OCI-LY1 (cell line): Measurements from ENCODE around the gene ABO.

Experiments used
- H2AFZ ChIP-seq: fragments of 200-600 bp; sonication (generic), shearing (Covaris generic); 2 replicates; pipeline ENCODE4 v1.6.0; 2014; ENCODE audit warnings: antibody characterized with exemption, mild to moderate bottlenecking, low read length
- H3F3A ChIP-seq: fragments of 200-600 bp; sonication (generic), shearing (Covaris generic); 2 replicates; pipeline ENCODE4 v1.6.0; 2014; ENCODE audit warnings: mild to moderate bottlenecking, antibody characterized with exemption, low read length, moderate library complexity; ENCODE audit not compliant: insufficient read depth
- H3K27ac ChIP-seq: fragments of 200-600 bp; sonication (generic); 2 replicates; pipeline ENCODE4 v1.5.1; 2014; ENCODE audit warnings: low read length, mixed run types, mild to moderate bottlenecking, low read depth; ENCODE audit not compliant: poor library complexity, severe bottlenecking
- H3K27me3 ChIP-seq: fragments of 200-600 bp; sonication (generic); 2 replicates; pipeline ENCODE4 v1.6.0; 2014; ENCODE audit warnings: antibody characterized with exemption, mild to moderate bottlenecking, low read length, moderate library complexity; ENCODE audit not compliant: insufficient read depth
- H3K36me3 ChIP-seq: fragments of 200-600 bp; sonication (generic); 2 replicates; pipeline ENCODE4 v1.6.1; 2014; ENCODE audit warnings: mild to moderate bottlenecking, antibody characterized with exemption, low read length, moderate library complexity, mixed read lengths; ENCODE audit not compliant: insufficient read depth
- H3K4me1 ChIP-seq: fragments of 200-600 bp; sonication (generic); 2 replicates; pipeline ENCODE4 v1.5.1; 2014; ENCODE audit warnings: mild to moderate bottlenecking, low read length, moderate library complexity; ENCODE audit not compliant: insufficient read depth, severe bottlenecking
- H3K4me2 ChIP-seq: fragments of 200-600 bp; sonication (generic), shearing (Covaris generic); 2 replicates; pipeline ENCODE4 v1.6.1; 2014; ENCODE audit warnings: low read length
- H3K4me3 ChIP-seq: fragments of 200-600 bp; sonication (generic); 2 replicates; pipeline ENCODE4 v1.5.1; 2014; ENCODE audit warnings: low read length, low read depth, mild to moderate bottlenecking, mixed read lengths; ENCODE audit not compliant: poor library complexity, severe bottlenecking
- H3K79me2 ChIP-seq: fragments of 200-600 bp; shearing (Covaris generic); 2 replicates; pipeline ENCODE4 v1.6.1; 2016; ENCODE audit warnings: mixed run types, low read length, mixed read lengths; ENCODE audit not compliant: insufficient read depth
- H3K9ac ChIP-seq: fragments of 200-600 bp; sonication (generic), shearing (Covaris generic); 2 replicates; pipeline ENCODE4 v1.6.1; 2014; ENCODE audit warnings: mild to moderate bottlenecking, low read length, mixed read lengths
- H3K9me2 ChIP-seq: fragments of 200-600 bp; sonication (generic), shearing (Covaris generic); 2 replicates; pipeline ENCODE4 v1.6.1; 2014; ENCODE audit warnings: low read depth, mild to moderate bottlenecking, low read length, mixed read lengths
- H3K9me3 ChIP-seq: fragments of 200-600 bp; shearing (Covaris generic); 2 replicates; pipeline ENCODE4 v1.6.1; 2014; ENCODE audit warnings: low read length, mixed read lengths
- H4K20me1 ChIP-seq: fragments of 200-600 bp; sonication (generic), shearing (Covaris generic); 2 replicates; pipeline ENCODE4 v1.6.0; 2016; ENCODE audit warnings: mild to moderate bottlenecking, low read length; ENCODE audit not compliant: insufficient read depth
- EZH2 ChIP-seq: fragments of 200-600 bp; sonication (generic), shearing (Covaris generic); IDR thresholded peaks from 2 replicates; pipeline ENCODE4 v1.8.0; 2017; ENCODE audit warnings: borderline replicate concordance, mixed run types, mild to moderate bottlenecking, antibody characterized with exemption, low read length, moderate library complexity, mixed read lengths
- TF ChIP-seq, protein P1 (sequence below): fragments of 200-600 bp; sonication (generic), shearing (Covaris generic); IDR thresholded peaks from 2 replicates; pipeline ENCODE4 v1.5.1; 2017; ENCODE audit warnings: mild to moderate bottlenecking, antibody characterized with exemption, low read length, moderate library complexity, mixed read lengths

ABO gene

DNA sequence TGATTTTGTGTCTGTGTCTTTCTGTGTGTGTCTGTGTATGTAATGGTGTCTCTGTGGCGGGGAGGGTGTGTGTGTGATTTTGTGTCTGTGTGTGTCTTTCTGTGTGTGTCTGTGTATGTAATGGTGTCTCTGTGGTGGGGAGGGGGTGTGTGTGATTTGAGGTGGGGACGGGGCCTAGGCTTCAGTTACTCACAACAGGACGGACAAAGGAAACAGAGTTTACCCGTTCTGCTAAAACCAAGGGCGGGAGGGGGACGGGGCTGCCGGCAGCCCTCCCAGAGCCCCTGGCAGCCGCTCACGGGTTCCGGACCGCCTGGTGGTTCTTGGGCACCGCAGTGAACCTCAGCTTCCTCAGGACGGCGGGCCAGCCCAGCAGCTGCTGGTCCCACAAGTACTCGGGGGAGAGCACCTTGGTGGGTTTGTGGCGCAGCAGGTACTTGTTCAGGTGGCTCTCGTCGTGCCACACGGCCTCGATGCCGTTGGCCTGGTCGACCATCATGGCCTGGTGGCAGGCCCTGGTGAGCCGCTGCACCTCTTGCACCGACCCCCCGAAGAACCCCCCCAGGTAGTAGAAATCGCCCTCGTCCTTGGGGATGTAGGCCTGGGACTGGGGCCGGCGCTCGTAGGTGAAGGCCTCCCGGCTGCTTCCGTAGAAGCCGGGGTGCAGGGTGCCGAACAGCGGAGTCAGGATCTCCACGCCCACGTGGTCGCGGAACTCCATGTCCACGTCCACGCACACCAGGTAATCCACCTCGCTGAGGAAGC is 19.4 kb downstream of the ABO start:
- H3K79me2 ChIP-seq, result no peaks in the 10 kb centered on the region
- H4K20me1 ChIP-seq, result no peaks in the 10 kb centered on the region
- no peak overlapping the region for H3K27ac ChIP-seq
- no peaks in the 10 kb centered on the region for H3K36me3 ChIP-seq
- H3K4me2 ChIP-seq, result no peak overlapping the region
- H3K27me3 ChIP-seq, result no peaks in the 10 kb centered on the region
- no peak overlapping the region for H3K4me3 ChIP-seq
- no peak for TF ChIP-seq EZH2
- TF ChIP-seq, protein P1, sequence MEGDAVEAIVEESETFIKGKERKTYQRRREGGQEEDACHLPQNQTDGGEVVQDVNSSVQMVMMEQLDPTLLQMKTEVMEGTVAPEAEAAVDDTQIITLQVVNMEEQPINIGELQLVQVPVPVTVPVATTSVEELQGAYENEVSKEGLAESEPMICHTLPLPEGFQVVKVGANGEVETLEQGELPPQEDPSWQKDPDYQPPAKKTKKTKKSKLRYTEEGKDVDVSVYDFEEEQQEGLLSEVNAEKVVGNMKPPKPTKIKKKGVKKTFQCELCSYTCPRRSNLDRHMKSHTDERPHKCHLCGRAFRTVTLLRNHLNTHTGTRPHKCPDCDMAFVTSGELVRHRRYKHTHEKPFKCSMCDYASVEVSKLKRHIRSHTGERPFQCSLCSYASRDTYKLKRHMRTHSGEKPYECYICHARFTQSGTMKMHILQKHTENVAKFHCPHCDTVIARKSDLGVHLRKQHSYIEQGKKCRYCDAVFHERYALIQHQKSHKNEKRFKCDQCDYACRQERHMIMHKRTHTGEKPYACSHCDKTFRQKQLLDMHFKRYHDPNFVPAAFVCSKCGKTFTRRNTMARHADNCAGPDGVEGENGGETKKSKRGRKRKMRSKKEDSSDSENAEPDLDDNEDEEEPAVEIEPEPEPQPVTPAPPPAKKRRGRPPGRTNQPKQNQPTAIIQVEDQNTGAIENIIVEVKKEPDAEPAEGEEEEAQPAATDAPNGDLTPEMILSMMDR, result no peak
- H2AFZ ChIP-seq, result no peak overlapping the region
- H3K9ac ChIP-seq, result no peak overlapping the region
- no peaks in the 10 kb centered on the region; the same call in 1 of the 2 replicates for H3K9me3 ChIP-seq
- H3K9me2 ChIP-seq, result no peaks in the 10 kb centered on the region
- H3K4me1 ChIP-seq, result no peaks in the 10 kb centered on the region
- no peaks in the 10 kb centered on the region for H3F3A ChIP-seq

DNA sequence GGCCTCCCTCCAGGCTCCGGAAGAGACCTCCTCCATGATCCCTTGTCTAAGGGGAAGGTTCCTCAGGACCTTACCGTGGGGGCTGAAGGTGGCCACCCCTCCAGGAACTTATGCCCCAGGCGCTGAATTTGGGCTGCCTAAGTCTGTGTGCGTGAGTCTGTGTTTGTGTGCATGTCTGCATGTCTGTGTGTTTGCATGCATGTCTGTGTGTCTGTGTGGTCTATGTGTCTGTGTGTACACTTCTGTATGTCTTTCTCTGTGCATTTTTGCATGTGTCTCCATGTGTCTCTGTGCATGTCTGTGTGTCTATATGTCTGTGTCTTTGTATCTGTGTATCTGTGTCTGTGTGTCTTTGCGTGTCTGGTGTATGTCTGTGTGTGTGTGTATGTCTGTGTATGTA is 20.5 kb downstream of the ABO start:
- no peak for TF ChIP-seq EZH2
- Histone ChIP-seq H4K20me1 (no peaks in the 10 kb centered on the region), H3K27me3 (no peaks in the 10 kb centered on the region)

DNA sequence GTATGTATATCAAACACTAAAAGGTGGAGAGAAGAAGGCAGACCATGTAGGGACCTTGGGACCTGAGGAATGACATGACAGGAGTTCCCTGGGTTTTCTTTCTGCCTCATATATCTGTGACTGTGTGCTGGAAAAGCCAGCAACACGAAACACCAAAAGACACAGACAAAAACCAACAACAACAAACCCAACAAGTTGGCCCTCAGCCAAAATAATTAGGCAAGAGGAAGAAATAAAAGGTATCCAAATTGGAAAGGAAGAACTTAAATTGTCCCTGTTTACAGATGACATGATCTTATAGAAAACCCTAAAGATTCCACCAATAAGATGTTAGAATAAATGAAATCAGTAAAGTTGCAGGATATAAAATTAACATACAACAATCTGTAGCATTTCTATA is 21.7 kb downstream of the ABO start:
- Histone ChIP-seq H3K9ac (no peak overlapping the region), H3F3A (no peaks in the 10 kb centered on the region), H3K4me3 (no peak overlapping the region), H3K4me1 (no peaks in the 10 kb centered on the region), H3K9me3 (no peaks in the 10 kb centered on the region; the same call in 1 of the 2 replicates), H3K27ac (no peak overlapping the region), H2AFZ (no peak overlapping the region), H3K9me2 (no peaks in the 10 kb centered on the region), H3K27me3 (no peaks in the 10 kb centered on the region; the same call in 1 of the 2 replicates), H3K79me2 (no peaks in the 10 kb centered on the region), H3K36me3 (no peaks in the 10 kb centered on the region), H3K4me2 (no peak overlapping the region), H4K20me1 (no peaks in the 10 kb centered on the region)
- TF ChIP-seq, protein P1, result no peak
- TF ChIP-seq EZH2, result no peak

More for the DNA sequence above, 20.5 kb downstream of the ABO start:
- Histone ChIP-seq H3K79me2 (no peaks in the 10 kb centered on the region), H3K4me3 (no peak overlapping the region), H3K9ac (no peak overlapping the region), H3K4me2 (no peak overlapping the region), H3K4me1 (no peaks in the 10 kb centered on the region), H3K9me2 (no peaks in the 10 kb centered on the region), H3K27ac (no peak overlapping the region), H2AFZ (no peak overlapping the region), H3K36me3 (no peaks in the 10 kb centered on the region), H3F3A (no peaks in the 10 kb centered on the region), H3K9me3 (no peaks in the 10 kb centered on the region; the same call in 1 of the 2 replicates)
